Thoracic aorta (tissue), 2 donors: Measurements from ENCODE around the gene RALGAPA1. TPM values are rescaled to one million over a fixed set of nuclear protein-coding genes. Genes with fewer than 3 reads are reported as not detected.

ENCODE experiments used
- ATAC-seq: fragments of 150-250 bp; one replicate; pipeline ENCODE4 v1.8.0; 2017; ENCODE audit warnings: low read depth; ENCODE audit not compliant: insufficient number of reproducible peaks, low FRiP score
- DNase-seq: peaks from one replicate; pipeline ENCODE4 v3.0.0-alpha.2; 2020; ENCODE audit warnings: low spot score
- H3K27ac ChIP-seq, 2 donors: fragments of 200-600 bp; sonication (generic); 1 replicate in 1 of 2; 2 replicates in 1 of 2; pipeline ENCODE4 v1.5.1; 2016; ENCODE audit warnings: mild to moderate bottlenecking in 2 of 2, moderate library complexity in 2 of 2
- H3K27me3 ChIP-seq: fragments of 200-600 bp; sonication (generic); replicated peaks from 2 replicates; pipeline ENCODE4 v1.6.0; 2016; ENCODE audit warnings: mild to moderate bottlenecking; ENCODE audit not compliant: insufficient read depth
- H3K36me3 ChIP-seq: fragments of 200-600 bp; sonication (generic); one replicate; pipeline ENCODE4 v1.5.1; 2016
- H3K4me1 ChIP-seq, 2 donors: fragments of 200-600 bp; sonication (generic); 1 replicate in 1 of 2; 2 replicates in 1 of 2; pipeline versions ENCODE4 v1.5.1 to v1.6.0; 2016; ENCODE audit warnings: low read depth in 2 of 2, mild to moderate bottlenecking in 1 of 2; ENCODE audit not compliant: control insufficient read depth in 1 of 2
- H3K4me3 ChIP-seq: fragments of 200-600 bp; sonication (generic); 2 replicates; pipeline ENCODE4 v1.5.1; 2016; ENCODE audit warnings: mild to moderate bottlenecking
- H3K9me3 ChIP-seq: fragments of 200-600 bp; sonication (generic); 2 replicates; pipeline ENCODE4 v1.5.1; 2016
- CTCF ChIP-seq: fragments of 200-600 bp; sonication (generic); IDR thresholded peaks from one replicate; pipeline ENCODE4 v1.5.1; 2019; ENCODE audit warnings: antibody characterized with exemption
- total RNA-seq, 2 donors: library from RNA; depleted of rRNA; stranded (reverse); fragments of >200 nt; gene quantifications; one replicate each; pipeline versions ENCODE4 v1.1.0 to v1.2.3, GENCODE V29; 2016

The RALGAPA1 gene
- total RNA-seq, 2 donors from 2014 or later, result 73.2 to 88.0 TPM

GRCh38 chr14:35682802-35683201 is 126.3 kb downstream of the RALGAPA1 start:
- Histone ChIP-seq H3K36me3 (peaks cover 12% of the 10 kb centered on the region), H3K27ac (no peak overlapping the region), H3K4me3 (no peak overlapping the region), H3K4me1 (no peaks in the 10 kb centered on the region), H3K9me3 (no peaks in the 10 kb centered on the region), H3K27me3 (no peaks in the 10 kb centered on the region)
- TF ChIP-seq CTCF, result no peak
- DNase-seq (no peak), ATAC-seq (no peak)

GRCh38 chr14:35678403-35679028 is 130.6 kb downstream of the RALGAPA1 start:
- peaks cover 23% of the 10 kb centered on the region for H3K36me3 ChIP-seq
- ATAC-seq, result no peak
- H3K27me3 ChIP-seq, result no peaks in the 10 kb centered on the region

DNA sequence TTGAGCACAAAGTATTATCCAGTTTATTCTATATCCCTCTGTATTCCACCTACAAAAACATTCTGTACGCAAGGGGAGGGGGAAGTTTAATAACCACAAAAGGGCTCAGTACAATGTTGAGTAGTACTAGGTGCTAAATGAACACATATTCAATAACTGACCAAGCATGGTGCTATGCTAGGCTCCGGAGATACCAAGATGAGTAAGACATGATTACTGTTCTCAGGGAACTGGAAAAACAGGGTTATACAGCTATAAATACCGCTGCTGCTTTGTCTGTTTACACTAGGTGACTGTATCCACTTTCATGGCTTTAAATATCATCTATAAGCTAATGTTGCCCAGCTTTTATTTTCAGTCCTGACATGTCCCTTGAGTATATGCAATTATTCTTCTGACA is 139.3 kb downstream of the RALGAPA1 start:
- no peak for ATAC-seq
- Histone ChIP-seq H3K27me3 (no peaks in the 10 kb centered on the region), H3K36me3 (no peaks in the 10 kb centered on the region), H3K4me1 (no peaks in the 10 kb centered on the region), H3K4me3 (no peak overlapping the region), H3K27ac (no peak overlapping the region), H3K9me3 (no peaks in the 10 kb centered on the region)
- DNase-seq, result no peak
- TF ChIP-seq CTCF, result no peak

More at GRCh38 chr14:35678403-35679028, 130.6 kb downstream of the RALGAPA1 start:
- Histone ChIP-seq H3K9me3 (no peaks in the 10 kb centered on the region), H3K4me1 (no peaks in the 10 kb centered on the region), H3K27ac (no peak overlapping the region), H3K4me3 (no peak overlapping the region)
- DNase-seq, result no peak
- TF ChIP-seq CTCF, result no peak

- Histone ChIP-seq H3K4me3 (no peak overlapping the region), H3K36me3 (peaks cover 5% of the 10 kb centered on the region), H3K27me3 (no peaks in the 10 kb centered on the region), H3K27ac (no peak overlapping the region), H3K4me1 (no peaks in the 10 kb centered on the region), H3K9me3 (no peaks in the 10 kb centered on the region)
- TF ChIP-seq CTCF, result no peak
- no peak for ATAC-seq
- DNase-seq, result no peak
These were observed 142.6 kb downstream of the RALGAPA1 start for GRCh38 chr14:35666429-35667043.

GRCh38 chr14:35661875-35662274 is 147.2 kb downstream of the RALGAPA1 start:
- ATAC-seq (no peak), DNase-seq (no peak)
- peaks cover 10% of the 10 kb centered on the region for H3K36me3 ChIP-seq
- H3K27me3 ChIP-seq, result no peaks in the 10 kb centered on the region
- TF ChIP-seq CTCF, result no peak
- H3K27ac ChIP-seq, result no peak overlapping the region
- H3K4me1 ChIP-seq, result no peaks in the 10 kb centered on the region
- H3K9me3 ChIP-seq, result no peaks in the 10 kb centered on the region
- H3K4me3 ChIP-seq, result no peak overlapping the region
